HG02973 (cell line): ENCODE results near the gene ELAVL3.
"Not testable (repeated sequence)": the region's sequence is repeated elsewhere in the genome, so short reads cannot be mapped to it uniquely, and the experiment has no call there.

Source experiments
- ATAC-seq: cut with Tn5 transposase; IDR thresholded peaks from one replicate; pipeline ENCODE4 v1.9.1; 2021; ENCODE audit warnings: moderate library complexity; ENCODE audit not compliant: unreplicated experiment

Gene ELAVL3

GRCh38 chr19:11486661-11487503, 6.0 kb upstream of the ELAVL3 start:
- no peak for ATAC-seq

- no peak for ATAC-seq
Observed at GRCh38 chr19:11485245-11485837, 4.5 kb upstream of the ELAVL3 start.

- ATAC-seq = no peak
Observed at GRCh38 chr19:11483366-11484111, 2.7 kb upstream of the ELAVL3 start.

DNA sequence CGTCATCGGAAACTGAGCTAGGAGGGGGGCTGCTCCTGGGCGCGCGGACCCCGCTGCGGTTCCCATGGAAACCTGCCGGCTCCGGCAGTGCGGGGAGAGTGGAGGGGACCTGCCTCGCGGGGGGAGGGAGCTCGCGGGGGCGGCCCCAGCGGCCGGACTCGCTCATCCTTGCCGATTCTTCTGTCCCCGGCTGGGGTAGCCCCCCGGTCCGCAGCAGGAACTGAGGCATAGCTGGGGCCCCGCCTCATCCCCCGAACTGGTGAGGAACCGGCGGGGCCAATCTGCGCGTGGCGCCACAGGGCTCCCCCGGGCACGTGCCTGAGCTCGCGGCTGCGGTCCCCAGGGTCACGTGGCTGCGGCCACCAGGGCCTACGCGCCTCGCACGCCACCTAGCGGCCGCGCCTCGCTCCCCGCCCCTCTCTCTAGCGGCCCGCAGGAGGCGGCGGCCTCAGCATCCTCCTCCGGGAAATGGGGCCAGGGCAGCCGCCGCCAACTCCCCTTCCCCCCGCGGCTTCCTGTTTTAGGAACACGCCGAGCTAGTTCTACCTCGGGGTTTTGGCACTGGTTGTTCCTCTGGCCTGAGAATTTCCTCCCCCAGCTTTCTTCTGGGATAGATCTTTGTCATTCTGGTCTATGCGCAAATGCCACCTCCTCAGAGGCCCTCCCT, 1.7 kb upstream of the ELAVL3 start:
- peak; percentile 38 for ATAC-seq

- ATAC-seq = peak; percentile 48
Observed at GRCh38 chr19:11481534-11482383, 913 bp upstream of the ELAVL3 start.

- ATAC-seq = no peak
Observed at GRCh38 chr19:11479898-11480714, 740 bp downstream of the ELAVL3 start.

GRCh38 chr19:11479090-11479897, 1.6 kb downstream of the ELAVL3 start:
- ATAC-seq = no peak

GRCh38 chr19:11478167-11479089, 2.4 kb downstream of the ELAVL3 start:
- no peak for ATAC-seq

GRCh38 chr19:11475861-11476260, 5.0 kb downstream of the ELAVL3 start:
- no peak for ATAC-seq

DNA sequence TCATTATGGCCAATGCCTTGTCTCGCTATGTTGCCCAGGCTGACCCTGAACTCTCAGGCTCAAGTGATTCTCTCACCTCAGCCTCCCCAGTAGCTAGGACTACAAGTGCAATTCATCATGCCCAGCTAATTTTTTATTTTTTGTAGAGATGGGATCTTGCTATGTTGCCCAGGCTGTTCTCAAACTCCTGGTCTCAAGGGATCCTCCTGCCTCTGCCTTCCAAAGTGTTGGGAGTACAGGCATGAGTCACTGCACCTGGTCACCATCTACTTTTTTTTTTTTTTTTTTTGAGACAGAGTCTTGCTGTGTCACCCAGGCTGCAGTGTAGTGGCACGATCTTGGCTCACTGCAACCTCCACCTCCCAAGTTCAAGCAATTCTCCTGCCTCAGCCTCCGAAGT, 5.5 kb downstream of the ELAVL3 start:
- ATAC-seq = not testable (repeated sequence)

- no peak for ATAC-seq
Observed at GRCh38 chr19:11473725-11474124, 7.1 kb downstream of the ELAVL3 start.

DNA sequence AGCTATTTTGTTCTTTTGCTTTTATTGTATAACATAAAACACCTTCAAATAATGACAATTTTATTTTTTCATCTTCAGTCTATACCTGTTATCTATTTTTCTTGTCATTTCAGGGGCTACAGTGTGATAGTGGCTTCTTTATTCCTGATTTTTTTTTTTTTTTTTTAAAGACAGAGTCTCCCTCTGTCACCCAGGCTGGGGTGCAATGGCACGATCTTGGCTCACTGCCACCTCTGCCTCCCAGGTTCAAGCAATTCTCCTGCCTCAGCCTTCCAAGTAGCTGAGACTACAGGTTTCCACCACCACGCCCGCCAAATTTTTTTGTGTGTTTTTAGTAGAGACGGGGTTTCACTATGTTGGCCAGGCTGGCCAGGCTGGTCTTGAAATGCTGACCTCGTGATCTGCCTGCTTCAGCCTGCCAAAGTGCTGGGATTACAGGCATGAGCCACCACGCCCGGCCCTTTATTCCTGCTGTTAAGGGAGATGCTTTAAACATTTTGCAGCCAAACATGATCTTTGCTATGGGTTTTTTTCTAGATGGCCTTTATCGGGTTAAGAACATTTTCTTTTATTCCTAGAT, 12.5 kb downstream of the ELAVL3 start:
- not testable (repeated sequence) for ATAC-seq

GRCh38 chr19:11465600-11465999, 15.2 kb downstream of the ELAVL3 start:
- no peak for ATAC-seq

- no peak for ATAC-seq
Observed at GRCh38 chr19:11464333-11465265, 16.2 kb downstream of the ELAVL3 start.

- no peak for ATAC-seq
Observed at GRCh38 chr19:11463391-11463790, 17.5 kb downstream of the ELAVL3 start.

DNA sequence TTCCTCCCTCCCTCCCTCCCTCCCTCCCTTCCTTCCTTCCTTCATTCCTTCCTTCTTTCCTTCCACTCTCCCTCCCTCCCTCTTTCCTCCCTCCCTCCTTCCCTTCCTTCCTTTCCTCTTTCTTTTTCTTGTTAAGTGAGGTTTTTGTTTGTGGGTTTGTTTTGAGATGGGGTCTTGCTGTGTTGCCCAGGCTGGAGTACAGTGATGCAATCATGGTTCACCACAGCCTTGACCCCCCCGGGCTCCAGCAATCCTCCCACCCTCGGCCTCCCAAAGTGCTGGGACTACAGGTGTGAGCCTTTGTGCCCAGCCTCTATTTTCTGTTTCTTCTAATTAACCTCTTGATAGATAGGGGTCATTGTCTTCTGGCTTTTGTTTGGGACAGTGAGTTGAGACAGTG, 19.4 kb downstream of the ELAVL3 start:
- no peak for ATAC-seq
